ENCODE results near the gene TP53TG3E.
"Not testable (repeated sequence)": the region's sequence is repeated elsewhere in the genome, so short reads cannot be mapped to it uniquely, and the experiment has no call there.

TP53TG3E gene, protein sequence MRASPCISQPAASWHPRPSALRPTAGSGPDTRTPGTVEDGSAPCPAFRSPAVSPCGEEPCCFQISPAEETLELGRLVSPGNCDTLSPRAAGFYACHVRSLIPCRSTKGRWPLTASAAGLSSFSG

GRCh38 chr16:33304006-33304405 lies at the start of gene TP53TG3E:
TSS of gene TP53TG3E (plus strand) at chr16:33304306. CDS start at chr16:33304374, 68 bp downstream.
- ATAC-seq, H3K4me1 Mint-ChIP-seq, H3K27me3 Mint-ChIP-seq, H3K27ac Mint-ChIP-seq, H3K4me3 Mint-ChIP-seq, H3K36me3 Mint-ChIP-seq, H3K9me3 Mint-ChIP-seq: not testable (repeated sequence)

GRCh38 chr16:33336226-33337012 lies 32.3 kb downstream of the TP53TG3E start:
- H3K36me3 Mint-ChIP-seq, H3K27ac Mint-ChIP-seq, H3K9me3 Mint-ChIP-seq, H3K27me3 Mint-ChIP-seq, H3K4me3 Mint-ChIP-seq, ATAC-seq, H3K4me1 Mint-ChIP-seq: not testable (repeated sequence)

DNA sequence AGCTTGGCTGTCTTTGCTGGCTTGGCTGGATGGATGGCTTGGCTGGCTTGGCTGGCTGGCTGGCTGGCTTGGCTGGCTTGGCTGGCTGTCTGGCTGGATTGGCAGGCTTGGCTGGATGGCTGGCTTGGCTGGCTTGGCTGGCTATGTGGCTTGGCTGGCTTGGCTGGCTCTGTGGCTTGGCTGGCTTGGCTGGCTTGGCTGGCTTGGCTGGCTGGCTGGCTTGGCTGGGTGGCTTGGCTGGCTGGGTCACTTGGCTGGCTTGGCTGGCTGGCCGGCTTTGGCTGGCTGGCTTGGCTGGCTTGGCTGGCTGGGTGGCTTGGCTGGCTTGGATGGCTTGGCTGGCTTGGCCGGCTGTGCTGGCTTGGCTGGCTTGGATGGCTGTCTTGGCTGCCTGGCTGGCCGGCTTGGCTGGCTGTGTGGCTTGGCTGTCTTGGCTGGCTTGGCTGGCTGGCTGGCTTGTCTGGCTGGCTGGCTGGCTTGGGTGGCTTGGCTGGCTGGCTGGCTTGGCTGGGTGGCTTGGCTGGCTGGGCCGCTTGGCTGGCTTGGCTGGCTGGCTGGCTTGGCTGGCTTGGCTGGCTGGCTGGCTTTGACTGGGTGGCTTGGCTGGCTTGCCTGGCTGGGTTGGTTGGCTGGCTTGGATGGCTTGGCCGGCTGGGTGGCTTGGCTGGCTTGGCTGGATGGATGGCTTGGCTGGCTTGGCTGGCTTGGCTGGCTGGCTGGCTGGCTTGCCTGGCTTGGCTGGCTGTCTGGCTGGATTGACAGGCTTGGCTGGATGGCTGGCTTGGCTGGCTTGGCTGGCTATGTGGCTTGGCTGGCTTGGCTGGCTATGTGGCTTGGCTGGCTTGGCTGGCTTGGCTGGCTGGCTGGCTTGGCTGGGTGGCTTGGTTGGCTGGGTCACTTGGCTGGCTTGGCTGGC lies 33.8 kb downstream of the TP53TG3E start:
- ATAC-seq, H3K27me3 Mint-ChIP-seq, H3K4me3 Mint-ChIP-seq, H3K27ac Mint-ChIP-seq, H3K9me3 Mint-ChIP-seq, H3K4me1 Mint-ChIP-seq, H3K36me3 Mint-ChIP-seq: not testable (repeated sequence)

GRCh38 chr16:33338543-33338951 lies 34.4 kb downstream of the TP53TG3E start:
- not testable (repeated sequence) for H3K27ac Mint-ChIP-seq, H3K4me1 Mint-ChIP-seq, H3K36me3 Mint-ChIP-seq, ATAC-seq, H3K9me3 Mint-ChIP-seq, H3K27me3 Mint-ChIP-seq, H3K4me3 Mint-ChIP-seq

GRCh38 chr16:33339093-33340061 lies 35.3 kb downstream of the TP53TG3E start:
- H3K27me3 Mint-ChIP-seq, H3K36me3 Mint-ChIP-seq, H3K4me3 Mint-ChIP-seq, H3K9me3 Mint-ChIP-seq, H3K27ac Mint-ChIP-seq, H3K4me1 Mint-ChIP-seq: not testable (repeated sequence)
- ATAC-seq: peak; percentile 65
